Activated CD4-positive, alpha-beta T cell treated with anti-CD3 and anti-CD28 coated beads for 4 hours (primary cell): ENCODE data around the gene GRXCR2.
"Not testable (repeated sequence)": the region's sequence is repeated elsewhere in the genome, so short reads cannot be mapped to it uniquely, and the experiment has no call there.

ENCODE experiments used
- DNase-seq, 2 donors: peaks; one replicate each; pipeline ENCODE4 v3.0.0-alpha.2; 2020

GRXCR2 gene

DNA sequence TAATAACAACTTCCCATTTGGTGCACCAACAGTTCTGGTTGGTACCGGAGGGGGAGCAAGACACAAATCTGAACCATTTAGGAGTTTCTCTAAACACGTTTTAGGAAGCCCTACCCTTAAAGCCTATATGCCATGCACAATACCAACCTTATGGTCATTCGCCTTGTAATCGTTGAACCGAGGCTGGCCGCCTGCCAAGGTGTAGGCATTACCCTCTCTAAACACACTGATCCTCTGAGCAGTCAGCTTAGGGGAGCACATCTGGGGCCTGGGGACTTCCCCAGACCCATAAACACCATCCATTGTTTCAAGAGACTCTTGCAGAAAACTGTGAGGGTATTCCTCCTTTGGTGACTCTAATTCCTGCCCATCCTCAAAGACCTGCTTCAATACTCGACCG, 328 bp downstream of the GRXCR2 start:
- DNase-seq, result no peak

DNA sequence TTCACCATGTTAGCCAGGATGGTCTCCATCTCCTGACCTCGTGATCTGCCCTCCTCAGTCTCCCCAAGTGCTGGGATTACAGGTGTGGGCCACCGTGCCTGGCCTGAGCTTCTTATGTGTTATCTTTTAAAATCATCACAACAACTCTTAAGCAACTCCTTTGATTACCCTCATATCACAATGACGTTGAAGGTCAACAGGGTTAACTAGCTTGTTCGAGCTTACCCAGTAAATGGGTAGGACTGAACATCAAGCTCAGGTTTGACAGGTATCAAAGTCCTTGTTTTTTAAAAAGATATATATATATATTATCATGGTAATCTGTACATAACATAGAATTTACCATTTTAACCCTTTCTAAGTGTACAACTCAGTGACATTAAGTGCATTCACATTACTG, 3.1 kb downstream of the GRXCR2 start:
- no peak for DNase-seq

DNA sequence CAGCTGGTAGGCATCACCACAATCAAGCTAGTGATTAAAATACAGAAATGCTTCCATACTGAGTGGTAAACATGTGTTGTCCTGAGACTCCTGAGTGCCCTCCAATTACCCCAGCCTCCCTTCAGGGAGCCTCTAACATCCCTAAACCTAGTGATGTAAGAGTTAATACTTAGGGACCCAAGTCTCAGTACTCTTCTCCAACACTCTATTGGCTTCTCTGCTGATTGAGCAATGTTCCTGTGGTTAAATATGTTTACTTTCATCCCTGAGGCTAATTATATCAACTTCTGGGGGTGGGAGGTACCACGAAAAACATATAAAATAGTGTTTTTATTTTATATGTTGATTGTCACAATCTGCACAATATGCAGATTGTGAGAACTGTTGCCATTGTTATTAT, 5.0 kb downstream of the GRXCR2 start:
- no peak for DNase-seq

DNA sequence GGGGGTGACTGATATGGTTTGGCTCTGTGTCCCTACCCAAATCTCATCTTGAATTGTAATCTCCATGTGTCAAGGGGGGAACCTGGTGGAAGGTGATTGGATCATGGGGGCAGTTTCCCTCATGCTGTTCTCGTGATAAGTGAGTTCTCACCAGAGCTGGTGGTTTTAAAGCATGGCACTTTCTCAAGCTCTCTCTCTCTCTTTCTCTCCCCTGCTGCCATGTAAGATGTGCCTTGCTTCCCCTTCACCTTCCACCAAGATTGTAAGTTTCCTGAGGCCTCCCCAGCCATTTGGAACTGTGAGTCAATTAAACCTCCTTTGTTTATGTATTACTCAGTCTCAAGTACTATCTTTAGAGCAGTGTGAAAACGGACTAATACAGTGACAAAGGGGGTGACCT, 8.4 kb downstream of the GRXCR2 start:
- not testable (repeated sequence) for DNase-seq

DNA sequence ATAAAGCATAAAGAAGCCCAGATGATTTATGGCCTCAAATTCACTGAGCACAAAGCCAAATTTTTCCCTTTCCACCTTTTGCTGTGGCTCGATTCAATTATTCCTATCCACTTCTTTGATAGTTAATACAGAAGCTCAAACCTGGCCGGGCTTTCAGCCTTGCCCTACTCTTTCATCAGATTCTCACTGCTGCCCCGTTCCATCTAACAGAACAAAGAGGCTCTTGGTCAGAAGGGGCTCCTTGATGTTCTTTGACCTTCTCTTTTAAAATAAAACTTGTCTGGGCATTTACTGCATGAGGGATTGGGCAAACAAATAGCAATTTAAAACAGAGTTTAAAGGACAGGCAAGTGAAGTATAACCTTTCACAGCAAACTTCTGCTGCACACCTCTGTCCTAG, 9.8 kb downstream of the GRXCR2 start:
- no peak for DNase-seq

DNA sequence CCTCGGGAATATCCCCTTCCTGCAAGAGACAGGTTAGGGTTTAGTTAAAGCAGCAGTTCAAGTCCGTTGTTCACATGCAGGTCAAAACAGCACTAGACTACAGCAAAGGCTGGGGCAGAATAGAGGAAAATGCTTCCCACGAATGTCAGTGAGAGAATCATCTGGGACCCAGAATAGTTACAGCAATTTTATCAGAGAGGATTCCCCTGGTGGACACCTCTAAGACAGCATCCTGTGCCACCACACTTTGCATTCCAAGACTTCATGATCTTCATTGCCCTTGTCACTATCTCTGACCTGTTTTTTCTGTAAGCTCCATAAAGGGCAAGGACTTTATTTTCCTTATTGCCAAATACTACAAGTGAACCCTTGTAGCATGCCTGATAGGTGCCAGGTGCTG, 12.9 kb downstream of the GRXCR2 start:
- DNase-seq, result no peak

DNA sequence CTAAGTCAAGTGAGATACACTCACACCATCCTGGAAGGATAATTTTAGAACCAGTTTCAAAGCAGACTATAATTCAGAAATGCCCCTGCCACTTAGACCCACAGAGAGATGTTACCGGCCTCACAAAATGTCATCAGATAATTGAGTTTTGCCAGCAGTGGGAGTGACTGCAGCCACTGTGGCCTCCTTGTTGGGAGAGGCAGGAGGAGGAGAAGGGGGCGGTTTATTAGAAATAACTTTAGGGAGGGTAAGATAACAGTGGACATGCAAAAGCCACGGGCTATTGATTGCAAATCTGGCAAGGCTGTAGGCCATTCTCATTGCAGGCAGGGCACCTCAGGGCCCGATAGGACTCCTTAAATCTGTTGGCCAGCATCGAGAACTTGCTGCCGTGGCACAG, 13.4 kb downstream of the GRXCR2 start:
- no peak for DNase-seq

DNA sequence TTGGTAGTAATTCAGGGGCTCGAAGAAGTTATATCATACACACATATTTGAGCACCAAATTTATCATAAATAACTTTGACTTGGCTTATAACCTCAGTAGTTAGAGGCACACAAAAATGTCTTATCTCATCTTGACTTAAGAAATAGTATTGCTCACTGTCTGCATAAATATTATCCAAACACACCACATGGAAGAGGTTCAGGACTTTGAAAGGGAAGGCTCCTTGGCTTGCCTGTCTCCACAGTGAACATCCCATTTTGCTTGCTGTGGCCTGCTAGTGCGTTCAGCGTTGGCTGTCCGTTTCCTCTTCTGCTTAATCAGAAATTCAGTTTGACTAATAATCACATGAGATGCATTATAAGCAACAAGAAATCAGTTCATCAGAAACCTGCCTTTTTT, 13.9 kb downstream of the GRXCR2 start:
- no peak for DNase-seq

DNA sequence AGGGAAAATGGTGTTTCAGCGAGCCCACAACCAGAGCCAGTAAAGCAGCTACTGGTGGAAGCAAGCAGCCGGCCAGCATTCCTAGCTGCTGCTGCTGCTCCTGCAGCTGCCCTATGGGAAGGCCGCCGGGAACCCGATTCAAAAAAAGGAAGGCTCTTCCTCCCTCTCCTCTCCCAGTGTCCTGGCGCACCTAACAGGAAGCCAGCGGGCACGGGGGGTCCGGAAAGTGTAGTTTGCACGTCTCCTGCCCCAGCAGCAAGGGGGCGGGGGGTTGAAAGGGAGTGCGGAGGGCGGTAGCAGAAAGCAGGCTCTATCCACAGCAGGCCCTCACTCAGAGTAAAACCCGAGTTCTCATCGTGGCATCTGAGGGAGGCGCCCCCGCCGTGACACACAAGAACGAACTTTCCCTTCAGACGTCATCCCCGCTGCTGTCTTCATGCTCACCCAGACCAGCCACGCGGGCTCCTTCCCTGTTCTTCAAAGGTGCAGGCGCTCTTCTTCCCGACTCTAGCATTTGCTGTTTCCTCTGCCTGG, 16.5 kb downstream of the GRXCR2 start:
- DNase-seq, result no peak

DNA sequence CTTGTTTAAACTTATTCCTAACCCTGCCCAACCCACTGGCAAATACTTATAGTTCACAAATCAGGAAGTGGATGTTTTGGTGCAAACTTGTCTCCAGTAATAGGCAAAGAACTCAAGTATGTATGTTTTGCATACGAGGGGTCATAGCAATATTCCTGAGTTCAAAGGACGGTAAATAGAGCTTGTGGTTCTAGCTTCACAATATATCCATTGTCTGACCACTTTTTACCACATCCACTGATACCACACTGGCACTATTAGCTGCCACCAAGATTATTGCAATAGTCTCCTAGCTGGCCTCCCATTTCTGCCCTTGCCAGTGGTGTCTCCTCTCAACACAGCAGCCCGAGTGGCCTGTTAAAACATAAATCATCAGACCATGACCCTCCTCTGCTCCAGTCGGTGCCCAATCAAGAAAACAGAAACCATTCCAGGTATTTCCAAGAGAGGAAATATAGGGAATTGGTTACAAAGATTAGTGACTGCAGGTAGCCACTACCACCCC, 17.0 kb downstream of the GRXCR2 start:
- DNase-seq, result no peak

DNA sequence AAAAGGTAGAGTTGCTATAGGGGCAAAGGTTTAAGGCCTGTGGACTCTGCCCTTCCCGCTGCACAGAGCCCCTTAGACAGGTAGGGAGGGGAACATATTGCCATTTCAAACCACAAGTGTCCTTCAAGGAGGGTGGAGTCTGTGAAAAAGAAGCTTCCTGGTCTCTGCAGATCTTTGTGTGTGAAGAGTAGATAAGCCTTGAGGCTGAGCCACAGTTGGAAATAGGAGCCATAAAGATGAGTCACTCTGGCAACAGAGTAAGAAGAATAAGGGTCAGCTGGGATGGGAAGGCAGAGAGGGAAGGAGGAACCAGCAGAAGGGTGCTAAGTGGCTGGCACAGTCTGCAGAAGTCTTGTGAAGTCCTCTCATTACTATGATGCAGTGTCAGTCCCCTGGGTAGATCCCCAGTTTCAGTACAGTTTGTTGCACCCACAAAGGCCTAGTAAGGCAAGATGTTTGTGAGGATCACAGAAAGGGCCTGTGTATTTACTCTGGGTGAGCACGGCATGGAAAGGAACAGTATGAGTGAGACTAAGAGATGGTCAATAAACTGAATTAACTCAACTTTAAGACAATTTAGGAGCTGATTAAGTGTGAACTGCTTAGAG, 18.1 kb downstream of the GRXCR2 start:
- no peak for DNase-seq

DNA sequence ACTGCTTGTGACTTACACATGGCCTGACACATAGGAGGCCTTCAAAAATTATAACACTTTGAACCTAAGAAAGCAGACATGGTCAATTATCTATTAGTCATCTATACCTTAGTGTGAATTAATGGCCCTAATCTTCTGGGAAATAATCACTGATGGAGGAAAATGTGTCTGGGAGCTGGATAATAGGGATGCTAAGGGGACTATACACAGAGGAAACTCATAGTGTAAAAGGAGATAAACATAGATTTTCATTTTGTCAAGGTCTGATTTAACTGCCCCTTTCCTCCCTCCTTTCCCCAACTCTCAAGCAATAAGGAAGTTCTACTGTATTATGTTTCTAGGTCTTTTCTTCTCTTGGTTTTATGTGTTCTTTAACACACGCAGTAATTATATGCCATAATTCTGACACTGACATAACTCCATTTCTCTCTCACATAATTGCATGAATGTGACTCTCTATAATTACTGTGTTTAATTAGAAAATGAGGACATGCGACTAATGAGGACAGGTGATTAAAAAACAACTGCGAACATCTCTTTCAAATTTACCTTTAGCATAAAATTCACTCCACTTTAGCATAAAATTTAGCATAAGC, 18.9 kb downstream of the GRXCR2 start:
- DNase-seq, result no peak

DNA sequence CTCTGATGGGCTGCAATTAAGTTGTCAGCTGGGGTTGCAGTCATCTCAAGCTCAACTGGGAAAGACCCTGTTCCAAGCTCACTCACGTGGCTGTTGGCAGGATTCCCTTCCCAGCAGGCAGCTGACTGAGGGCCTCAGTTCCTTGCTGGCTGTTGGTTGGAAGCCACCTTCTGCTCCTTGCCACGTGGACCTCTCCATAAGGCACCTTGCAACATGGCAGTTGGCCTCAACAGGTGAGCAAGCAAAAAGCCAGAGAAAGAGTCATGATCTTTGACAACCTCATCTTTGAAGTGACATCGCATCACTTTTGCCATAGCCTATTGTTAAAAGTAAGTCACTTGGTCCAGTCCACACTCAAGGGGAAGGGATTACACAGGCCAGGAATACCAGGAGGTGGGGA, 19.8 kb downstream of the GRXCR2 start:
- no peak for DNase-seq

DNA sequence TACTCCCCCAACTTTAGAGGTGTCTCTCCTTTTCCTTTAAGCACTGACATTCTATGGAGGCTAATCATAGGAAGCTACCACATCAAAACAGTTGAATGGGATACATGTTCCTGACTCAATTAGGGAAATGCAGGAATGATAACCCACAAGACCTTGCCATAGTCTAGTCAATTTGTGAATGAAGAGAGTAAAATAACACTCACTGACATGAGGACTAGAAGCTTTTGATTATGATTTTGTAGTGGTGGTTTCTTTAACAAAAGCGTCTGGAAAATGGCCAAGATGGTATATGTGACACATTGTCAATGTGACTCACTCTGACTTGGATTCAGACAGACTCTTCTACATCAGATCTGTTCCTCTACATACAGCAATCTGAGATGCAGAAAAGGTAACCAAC, 24.0 kb downstream of the GRXCR2 start:
- no peak for DNase-seq

DNA sequence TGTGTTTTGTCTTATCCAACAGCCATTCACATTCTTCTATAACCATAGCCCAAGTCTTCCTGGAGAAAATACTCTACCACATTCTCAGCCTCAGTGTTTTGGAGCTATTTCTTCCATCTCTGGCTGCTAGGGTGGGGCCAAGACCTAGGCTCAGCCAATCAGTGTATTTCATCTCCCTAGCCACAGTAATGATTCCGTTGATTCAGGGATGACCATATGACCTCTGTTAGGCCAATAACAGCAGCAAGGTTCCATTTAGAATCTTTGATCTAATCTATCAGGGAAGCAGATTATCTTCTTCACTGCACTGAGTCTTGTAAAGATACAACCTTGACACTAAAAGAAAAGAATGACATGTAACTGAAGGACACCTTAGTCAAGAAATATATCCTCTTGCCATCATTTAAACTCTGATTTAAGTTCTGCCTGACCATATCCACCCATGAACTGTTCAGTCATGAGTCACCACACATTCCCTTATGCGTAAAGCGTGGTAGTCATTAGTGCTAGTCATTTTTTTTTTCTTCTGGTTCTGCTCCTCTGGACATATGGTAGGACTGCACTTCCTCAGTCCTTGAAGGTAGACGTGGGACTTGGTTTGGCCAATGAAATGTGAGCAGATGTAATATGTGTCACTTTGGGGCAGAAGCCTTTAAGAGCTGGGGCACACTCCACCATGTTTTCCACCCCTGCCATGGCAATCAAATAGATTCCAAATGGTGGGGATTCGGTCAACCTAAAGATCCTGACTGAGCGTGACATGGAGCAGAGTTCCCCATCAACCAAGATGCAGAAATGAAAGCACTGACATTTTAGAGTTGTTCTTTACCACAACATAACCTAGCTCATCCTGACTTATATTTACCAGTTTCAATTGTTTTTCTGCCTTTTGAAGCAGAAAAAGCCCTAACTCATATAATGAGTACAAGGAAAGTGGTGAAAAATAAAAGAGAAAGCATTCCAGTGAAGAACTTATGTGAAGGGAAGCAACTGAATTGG, 25.0 kb downstream of the GRXCR2 start:
- no peak for DNase-seq

DNA sequence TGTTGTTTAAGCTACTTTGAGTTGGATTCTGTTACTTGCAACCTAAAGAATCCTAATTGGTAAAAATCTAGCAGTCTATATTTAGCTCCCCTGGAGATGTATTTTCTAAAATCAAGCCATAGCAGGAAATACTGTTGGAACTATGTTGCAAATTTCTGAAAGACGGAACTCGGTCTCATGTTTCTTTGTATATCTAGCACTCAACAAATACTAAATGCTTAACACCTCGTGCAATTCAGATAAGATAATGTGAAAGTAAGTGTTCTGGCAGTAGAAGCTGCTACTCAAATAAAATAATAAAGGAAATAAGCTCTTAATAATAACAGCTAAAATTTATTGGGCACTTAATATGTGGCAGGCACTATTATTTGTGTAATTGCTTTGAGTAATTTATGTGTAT, 26.7 kb downstream of the GRXCR2 start:
- no peak for DNase-seq

DNA sequence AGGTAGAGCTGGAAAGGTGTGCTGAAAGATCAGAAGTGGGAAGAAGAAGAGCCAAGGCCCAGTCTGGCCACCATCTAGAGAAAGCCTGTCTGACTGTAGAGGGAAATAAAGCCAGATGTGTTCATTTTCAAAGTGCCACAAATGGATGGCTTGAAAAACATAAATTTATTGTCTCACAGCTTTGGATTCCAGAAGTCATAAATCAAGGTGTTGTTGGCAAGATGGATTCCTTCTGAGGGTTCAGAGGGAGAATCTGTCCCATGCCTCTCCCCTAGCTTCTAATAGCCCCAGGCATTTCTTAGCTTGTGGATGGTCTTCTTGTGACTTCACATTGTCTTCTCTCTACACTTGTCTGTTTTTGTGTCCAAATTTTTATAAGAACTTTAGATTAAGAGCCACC, 31.5 kb downstream of the GRXCR2 start:
- DNase-seq, result no peak

DNA sequence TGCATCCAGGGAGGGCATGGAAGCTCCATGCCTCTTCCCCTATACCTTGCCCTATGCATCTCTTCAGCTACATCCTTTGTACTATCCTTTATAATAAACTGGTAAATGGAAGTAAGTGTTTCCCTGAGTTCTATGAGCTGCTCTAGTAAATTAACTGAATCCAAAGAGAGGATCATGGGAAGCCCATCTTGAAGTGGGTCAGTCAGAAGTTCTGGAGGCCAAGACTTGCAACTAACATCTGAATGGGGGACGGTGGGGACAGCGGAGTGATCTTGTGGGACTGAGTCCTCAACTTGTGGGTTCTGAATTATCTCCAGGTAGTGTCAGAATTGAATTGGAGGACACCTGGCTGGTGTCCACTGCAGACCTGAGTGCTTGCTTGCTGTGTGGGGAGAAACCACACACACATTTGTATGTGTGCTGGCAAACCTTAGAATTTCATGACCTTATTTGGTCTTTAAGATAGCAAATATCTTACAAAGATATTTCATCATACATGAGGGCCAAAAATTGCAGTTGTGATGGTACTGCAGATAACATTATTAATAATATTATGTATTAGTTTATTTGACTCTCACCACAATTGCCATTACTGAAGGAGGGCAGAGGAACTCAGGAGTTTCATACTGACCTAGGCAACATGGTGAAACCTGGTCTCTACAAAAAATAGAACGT, 32.2 kb downstream of the GRXCR2 start:
- no peak for DNase-seq

DNA sequence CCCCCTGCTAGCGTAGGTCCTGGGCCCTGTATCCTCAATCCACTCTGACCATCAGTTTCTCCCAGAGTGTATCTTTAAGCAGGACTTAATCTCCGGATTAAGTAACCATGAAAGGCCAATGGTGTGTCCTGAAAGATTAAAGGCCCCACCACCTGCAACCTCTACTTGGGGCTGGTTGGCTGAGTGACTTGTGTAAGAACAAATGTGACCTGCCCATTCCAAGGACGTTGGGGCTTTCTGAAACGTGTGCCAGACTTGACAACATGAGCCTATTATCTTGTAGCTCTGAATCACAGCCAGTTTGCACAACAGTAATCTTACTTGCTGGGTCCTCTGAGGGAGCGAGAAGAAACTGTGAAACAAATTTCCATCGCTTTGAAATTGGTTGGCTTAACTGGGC, 34.5 kb downstream of the GRXCR2 start:
- DNase-seq, result no peak

DNA sequence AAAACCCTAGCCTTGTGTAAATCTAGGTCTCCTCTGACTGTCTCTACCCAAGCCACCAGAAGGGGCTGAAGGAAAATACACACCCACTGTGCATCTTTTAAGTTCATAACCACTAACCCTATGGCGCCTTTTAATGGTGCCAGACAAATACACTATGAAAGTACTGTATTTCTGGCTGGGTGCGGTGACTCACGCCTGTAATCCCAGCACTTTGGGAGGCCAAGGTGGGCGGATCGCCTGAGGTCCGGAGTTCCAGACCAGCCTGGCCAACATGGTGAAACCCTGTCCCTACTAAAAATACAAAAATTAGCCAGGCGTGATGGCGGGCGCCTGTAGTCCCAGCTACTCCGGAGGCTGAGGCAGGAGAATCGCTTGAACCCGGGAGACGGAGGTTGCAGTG, 36.6 kb downstream of the GRXCR2 start:
- not testable (repeated sequence) for DNase-seq

DNA sequence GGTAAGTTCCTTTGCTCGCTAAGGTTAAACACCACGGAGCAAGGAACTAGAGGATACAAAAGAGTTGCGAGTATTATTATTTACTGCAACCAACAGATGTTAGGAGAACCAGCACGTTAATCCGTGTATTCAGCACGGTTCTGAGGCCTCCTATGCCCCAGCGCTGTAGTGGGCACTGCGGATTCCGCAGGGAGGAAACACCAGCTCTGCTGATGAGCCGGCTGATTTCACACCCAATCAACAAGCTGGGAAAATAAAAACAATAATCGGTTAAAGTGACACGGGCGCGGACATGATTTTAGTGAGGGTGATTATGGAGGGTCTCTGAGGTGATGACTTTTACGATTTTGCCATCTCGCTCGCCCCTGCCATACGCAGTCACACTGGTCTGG, 37.0 kb downstream of the GRXCR2 start:
- DNase-seq, result no peak

DNA sequence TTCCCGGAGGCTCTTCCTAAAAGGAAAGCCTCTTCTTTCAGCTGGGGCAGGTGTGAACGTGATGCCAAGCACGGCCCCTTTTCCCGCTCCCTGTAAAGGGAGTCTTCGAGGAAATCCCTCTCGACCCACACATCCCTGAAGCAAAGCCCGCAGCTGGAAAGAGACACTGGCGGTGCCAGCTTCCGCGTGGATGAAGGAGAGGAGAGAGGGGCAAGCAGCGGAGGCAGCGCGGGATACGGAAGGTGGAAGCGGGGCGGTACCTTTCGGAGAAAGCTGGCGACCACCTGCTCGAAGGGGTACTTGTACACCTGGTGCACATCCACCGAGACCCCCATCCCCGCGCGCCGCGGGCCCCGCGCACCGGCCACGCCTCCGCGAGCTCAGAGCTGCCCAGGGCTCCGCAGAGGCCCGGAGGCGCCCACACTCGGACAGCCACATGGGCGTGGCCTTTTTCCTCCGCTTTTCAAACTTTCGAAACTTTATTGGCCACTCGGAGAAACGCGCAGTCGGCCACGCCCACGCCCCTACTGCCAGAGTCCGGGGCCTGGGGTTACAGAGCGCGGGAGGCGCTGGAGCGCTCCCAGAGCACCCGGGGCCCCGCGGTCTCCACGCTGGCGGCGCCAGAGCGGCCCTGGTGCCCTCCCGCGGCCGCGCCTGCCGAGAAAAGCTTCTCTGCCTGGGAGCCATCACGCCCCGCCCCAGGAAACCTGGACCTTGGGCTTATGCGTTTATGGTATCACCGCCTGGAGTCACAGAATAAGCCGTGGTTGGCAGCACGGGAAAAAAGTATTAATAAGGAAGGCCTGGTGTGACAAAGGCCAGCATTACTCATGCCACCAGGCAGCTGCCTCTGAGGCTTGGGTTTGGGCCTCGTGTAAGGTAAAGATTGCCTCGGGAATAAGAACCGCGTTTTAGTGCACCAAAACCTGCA, 37.6 kb downstream of the GRXCR2 start, which contains the start of gene PRELID2:
Gene PRELID2 (minus strand): TSS at position 426 of the 931 bp plus-strand sequence. CDS start 91 bp downstream, at position 335.
- DNase-seq, result peak; percentile 41 to 47
